Panc1 (cell line): Measurements from ENCODE around the gene MAP3K13. TPM values are rescaled to one million over a fixed set of nuclear protein-coding genes. Genes with fewer than 3 reads are reported as not detected.

Experiments used
- ATAC-seq: fragments of 200-7000 bp; cut with Tn5 transposase; 2 replicates; pipeline ENCODE4 v1.9.1; 2020; ENCODE audit warnings: mild to moderate bottlenecking, moderate library complexity
- BruUV-seq: library from RNA; stranded (reverse); fragments of 400-500 nt; replicated peaks from 2 replicates; lab custom pipeline; 2021; lab: Mats Ljungman, UMichigan
- CTCF ChIA-PET: fragments of 300-600 bp; sonication (Branson Sonifier 250); formaldehyde crosslinking; loops from one replicate; lab custom pipeline; 2022; ENCODE audit warnings: antibody characterized with exemption; lab: Charles Lee
- POLR2A ChIA-PET: fragments of 300-600 bp; sonication (Branson Sonifier 250); formaldehyde crosslinking; loops from one replicate; lab custom pipeline; 2022; ENCODE audit warnings: antibody characterized with exemption; lab: Charles Lee
- DNase-seq: peaks from one replicate; pipeline ENCODE4 v3.0.0-alpha.2; 2010; ENCODE audit warnings: low read depth, low spot score
- H3K27ac ChIP-seq: 2 replicates; pipeline ENCODE4 v1.5.1; 2011; ENCODE audit warnings: mild to moderate bottlenecking, low read length, inconsistent platforms
- H3K27me3 ChIP-seq: fragments of 200-500 bp; sonication (Bioruptor generic); 2 replicates; pipeline ENCODE4 v1.6.0; 2014; ENCODE audit warnings: low read length, inconsistent platforms; ENCODE audit not compliant: control insufficient read depth, insufficient read depth
- H3K36me3 ChIP-seq: fragments of 200-500 bp; sonication (Bioruptor generic); 2 replicates; pipeline ENCODE4 v1.5.1; 2014; ENCODE audit warnings: inconsistent platforms, mild to moderate bottlenecking, low read length, moderate library complexity; ENCODE audit not compliant: control insufficient read depth, insufficient read depth
- H3K4me1 ChIP-seq: 2 replicates; pipeline ENCODE4 v1.5.1; 2011; ENCODE audit warnings: inconsistent platforms, mild to moderate bottlenecking, low read length, moderate library complexity; ENCODE audit not compliant: control insufficient read depth, insufficient read depth
- H3K4me3 ChIP-seq, 2 experiments: 2 replicates each; pipeline ENCODE4 v1.5.1; 2011 to 2012; ENCODE audit warnings: low read depth in 2 of 2, low read length in 2 of 2, mild to moderate bottlenecking in 2 of 2, inconsistent platforms in 1 of 2, moderate library complexity in 1 of 2
- H3K9me3 ChIP-seq: fragments of 200-500 bp; sonication (Bioruptor generic); 2 replicates; pipeline ENCODE4 v1.5.1; 2014; ENCODE audit warnings: low read depth, mild to moderate bottlenecking, inconsistent platforms, low read length, moderate library complexity; ENCODE audit not compliant: control insufficient read depth, insufficient read depth
- CTCF ChIP-seq: fragments of 450-650 bp; IDR thresholded peaks from 2 replicates; pipeline ENCODE4 v1.5.1; 2017; ENCODE audit warnings: mild to moderate bottlenecking
- POLR2AphosphoS5 ChIP-seq: IDR thresholded peaks from 2 replicates; pipeline ENCODE4 v1.6.1; 2012; ENCODE audit warnings: mild to moderate bottlenecking, low read depth, low read length, moderate library complexity
- REST ChIP-seq, 2 experiments: IDR thresholded peaks; 2 replicates each; pipeline ENCODE4 v1.6.1; 2011 to 2012; ENCODE audit warnings: low read depth in 2 of 2, control low read depth in 1 of 2, low read length in 1 of 2, mild to moderate bottlenecking in 1 of 2, moderate library complexity in 1 of 2; ENCODE audit not compliant: insufficient read depth in 1 of 2
- SIN3A ChIP-seq: IDR thresholded peaks from 2 replicates; pipeline ENCODE4 v1.6.1; 2012; ENCODE audit warnings: low read depth, mild to moderate bottlenecking, low read length, moderate library complexity, borderline replicate concordance; ENCODE audit not compliant: insufficient read depth
- TCF7L2 ChIP-seq: IDR thresholded peaks from 2 replicates; pipeline ENCODE4 v1.6.1; 2011; ENCODE audit warnings: mild to moderate bottlenecking, low read depth, low read length, inconsistent platforms
- in situ Hi-C: cut with HindIII; loops from 2 replicates; pipeline ENCODE4 v1.10.0; 2016; ENCODE audit warnings: low sequenced_read_pairs, low pct_unique_long_range_greater_than_20kb
- intact Hi-C: fragments of 100-400 bp; cut with micrococcal nuclease; formaldehyde crosslinking; loops from one replicate; pipeline ENCODE4 v1.10.0; 2022; ENCODE audit not compliant: unreplicated experiment
- total RNA-seq: library from RNA; stranded (reverse); gene quantifications from one replicate; pipeline ENCODE4 v1.2.1, GENCODE V29; 2021; ENCODE audit not compliant: unreplicated experiment

Gene MAP3K13
- total RNA-seq, 1 experiment from 2014 or later: 26.6 TPM

DNA sequence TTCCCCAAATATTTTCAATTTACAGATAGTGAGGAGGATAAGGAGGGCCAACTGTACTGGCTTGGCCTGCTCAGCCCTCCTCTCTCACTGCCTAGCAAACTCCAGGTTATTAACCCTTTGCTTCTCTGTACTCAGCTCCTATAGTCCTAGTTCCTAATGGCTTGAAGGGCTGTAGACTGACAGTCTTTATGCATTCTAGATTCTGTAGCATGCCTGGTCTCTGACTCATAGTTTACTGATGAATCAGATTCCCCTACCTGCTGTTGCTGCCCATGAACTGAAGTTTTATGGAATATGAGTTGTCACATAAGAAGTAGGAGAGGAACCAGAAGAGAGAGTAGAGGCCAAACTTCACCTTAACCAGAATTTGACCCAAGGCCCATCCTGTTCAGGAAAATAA, 27.1 kb upstream of the MAP3K13 start:
- ChIA-PET POLR2A (no interaction called here), CTCF (no interaction called here)
- Histone ChIP-seq H3K9me3 (no peaks in the 10 kb centered on the region), H3K4me3 (no peak overlapping the region), H3K4me1 (peaks cover 30% of the 10 kb centered on the region), H3K27me3 (no peaks in the 10 kb centered on the region), H3K36me3 (no peaks in the 10 kb centered on the region), H3K27ac (peak overlapping the region; percentile 3; the same call in 1 of the 2 replicates)
- DNase-seq (peak; percentile 91), ATAC-seq (peak; percentile 98)
- no TSS peak for BruUV-seq
- intact Hi-C loops: no loop called here
- TF ChIP-seq REST (IDR thresholded peaks at IDR 0.05; ENCODE audit: insufficient read depth in 1 of 2, low read depth in 2 of 2, low read length in 1 of 2) (no peak), POLR2AphosphoS5 (peak; percentile 37; the same call in 1 of the 2 replicates), TCF7L2 (no peak), SIN3A (no peak), CTCF (no peak)
- in situ Hi-C loops: no loop called here

DNA sequence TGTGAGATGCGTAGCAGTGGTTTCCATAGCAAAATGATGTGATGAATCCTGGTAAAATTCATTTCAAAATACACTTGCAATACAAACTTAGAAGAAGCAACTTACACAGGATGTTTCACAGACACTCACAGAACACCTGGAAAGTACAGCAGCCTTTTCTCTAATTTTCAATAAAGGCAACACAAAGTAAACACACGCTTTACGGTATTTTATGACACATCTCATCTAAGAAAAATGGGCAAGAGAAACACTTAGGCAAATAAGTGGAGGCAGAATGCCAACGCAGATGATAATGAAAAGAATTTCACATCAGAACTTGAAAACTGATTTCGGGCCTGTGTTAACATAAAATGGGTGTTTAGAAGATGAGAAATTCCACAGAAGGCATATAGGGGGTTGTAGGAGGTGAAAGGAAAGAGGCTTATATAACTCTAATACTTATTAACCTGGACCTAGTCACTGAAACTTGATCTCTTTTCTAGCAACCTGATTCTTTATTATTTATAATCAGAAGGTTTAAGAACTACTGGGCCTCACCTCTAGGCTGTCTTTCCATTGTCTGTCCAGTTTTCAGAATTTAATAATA, 25.6 kb upstream of the MAP3K13 start:
- ChIA-PET CTCF (interaction anchor here (0.7 kb wide), 1 partner anchor 34 kb away, joined by 4 read pairs; no protein-coding TSS in a partner anchor), POLR2A (no interaction called here)
- Histone ChIP-seq H3K9me3 (no peaks in the 10 kb centered on the region), H3K4me3 (no peak overlapping the region), H3K4me1 (peaks cover 40% of the 10 kb centered on the region), H3K36me3 (no peaks in the 10 kb centered on the region), H3K27me3 (no peaks in the 10 kb centered on the region), H3K27ac (peak overlapping the region; percentile 70)
- no TSS peak for BruUV-seq
- intact Hi-C loops: no loop called here
- DNase-seq (no peak), ATAC-seq (no peak)
- TF ChIP-seq POLR2AphosphoS5 (no peak), SIN3A (no peak), TCF7L2 (no peak), CTCF (no peak; the same call in 1 of the 2 replicates), REST (IDR thresholded peaks at IDR 0.05; ENCODE audit: insufficient read depth in 1 of 2, low read depth in 2 of 2, low read length in 1 of 2) (no peak)
- in situ Hi-C loops: no loop called here
